Globus pallidus (tissue), 1 donor: ENCODE results near the gene GALNTL6.
A peak's percentile ranks its signal among the peaks of the same experiment; 100 is the strongest.
"Not testable (repeated sequence)": the region's sequence is repeated elsewhere in the genome, so short reads cannot be mapped to it uniquely, and the experiment has no call there.

Experiments used
- DNase-seq: peaks from one replicate; pipeline ENCODE4 v3.0.0-alpha.2; 2015; ENCODE audit warnings: low spot score

The GALNTL6 gene

GRCh38 chr4:173018446-173018845 lies 1205.2 kb downstream of the GALNTL6 start:
- no peak for DNase-seq

DNA sequence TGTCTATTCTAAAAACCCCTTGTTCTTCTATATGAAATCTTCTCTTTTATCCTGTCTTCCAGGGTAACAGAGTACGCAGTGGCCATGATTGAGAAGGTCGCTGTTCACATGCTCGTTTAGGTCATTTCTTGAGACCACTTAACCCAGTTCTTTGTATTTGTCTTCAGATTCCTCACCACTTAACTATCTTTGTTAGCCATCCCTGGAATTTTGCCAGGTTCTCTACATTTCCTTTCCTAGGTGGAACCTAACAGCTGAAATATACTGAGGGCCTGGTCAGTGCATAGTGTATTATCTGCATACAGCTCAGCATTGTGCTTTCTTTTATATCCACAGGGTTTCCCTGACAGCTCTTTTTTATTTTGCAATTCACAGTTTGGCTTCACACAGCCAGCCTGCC lies 1206.5 kb downstream of the GALNTL6 start:
- no peak for DNase-seq

- not testable (repeated sequence) for DNase-seq
These were observed 1208.8 kb downstream of the GALNTL6 start for GRCh38 chr4:173021746-173022573.

DNA sequence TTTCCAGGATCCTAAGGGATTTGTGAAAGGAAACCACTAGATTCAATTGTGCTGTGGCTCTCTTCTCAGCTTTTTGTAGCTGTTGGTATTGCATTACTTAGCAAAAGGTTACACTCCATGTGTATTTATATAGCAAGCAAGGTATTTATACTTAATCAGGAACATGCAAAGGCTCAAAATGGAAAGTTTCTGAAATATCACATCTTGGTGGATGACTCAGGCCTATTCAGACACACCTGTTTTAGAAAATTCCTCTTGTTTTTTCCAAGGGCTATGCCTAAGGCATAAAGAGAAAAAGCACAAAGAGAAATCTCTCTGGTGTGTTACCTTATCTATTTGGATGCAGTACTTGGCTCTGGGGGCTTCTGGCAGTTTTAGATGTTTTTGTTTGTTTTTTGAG lies 1211.0 kb downstream of the GALNTL6 start:
- no peak for DNase-seq

DNA sequence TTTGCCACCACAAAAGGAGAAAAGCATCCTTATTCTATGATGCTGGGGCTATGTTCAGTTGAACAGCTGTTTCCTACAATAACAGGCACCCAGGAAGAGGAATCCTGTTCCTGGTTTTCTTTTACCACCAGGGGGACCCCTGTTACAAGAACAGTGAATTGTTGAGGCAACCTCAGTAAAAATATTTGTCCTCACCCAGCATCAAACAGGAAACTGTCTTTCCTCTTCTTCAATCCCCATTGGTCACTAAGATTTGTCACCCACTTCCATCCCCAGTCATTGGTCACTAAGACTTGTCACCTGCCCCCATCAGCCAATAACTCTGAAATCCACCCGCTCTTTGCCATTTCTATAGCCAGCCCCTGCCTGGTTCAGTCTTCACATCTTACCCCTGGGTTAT lies 1211.9 kb downstream of the GALNTL6 start:
- peak; percentile 73 for DNase-seq

DNA sequence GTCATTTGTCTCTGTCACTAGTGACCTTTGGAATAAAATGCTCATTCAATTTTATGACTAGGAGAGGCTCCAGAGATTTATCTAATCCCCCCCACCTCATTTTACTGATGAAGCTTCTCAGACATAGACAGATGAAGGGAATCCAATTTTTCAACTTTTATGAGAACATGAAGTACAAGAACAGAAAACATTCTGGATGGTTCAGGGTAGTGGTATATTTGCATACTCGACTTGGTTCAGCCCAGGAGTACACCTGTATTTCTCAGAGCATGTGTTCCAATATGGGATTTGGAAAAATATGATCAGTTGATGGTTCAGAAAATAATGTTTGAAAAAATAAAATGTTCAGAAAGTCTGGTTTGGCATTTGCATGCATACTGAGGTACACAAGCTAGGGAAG lies 1224.0 kb downstream of the GALNTL6 start:
- DNase-seq = no peak

- DNase-seq = no peak
These were observed 1225.1 kb downstream of the GALNTL6 start for GRCh38 chr4:173038192-173038896.

DNA sequence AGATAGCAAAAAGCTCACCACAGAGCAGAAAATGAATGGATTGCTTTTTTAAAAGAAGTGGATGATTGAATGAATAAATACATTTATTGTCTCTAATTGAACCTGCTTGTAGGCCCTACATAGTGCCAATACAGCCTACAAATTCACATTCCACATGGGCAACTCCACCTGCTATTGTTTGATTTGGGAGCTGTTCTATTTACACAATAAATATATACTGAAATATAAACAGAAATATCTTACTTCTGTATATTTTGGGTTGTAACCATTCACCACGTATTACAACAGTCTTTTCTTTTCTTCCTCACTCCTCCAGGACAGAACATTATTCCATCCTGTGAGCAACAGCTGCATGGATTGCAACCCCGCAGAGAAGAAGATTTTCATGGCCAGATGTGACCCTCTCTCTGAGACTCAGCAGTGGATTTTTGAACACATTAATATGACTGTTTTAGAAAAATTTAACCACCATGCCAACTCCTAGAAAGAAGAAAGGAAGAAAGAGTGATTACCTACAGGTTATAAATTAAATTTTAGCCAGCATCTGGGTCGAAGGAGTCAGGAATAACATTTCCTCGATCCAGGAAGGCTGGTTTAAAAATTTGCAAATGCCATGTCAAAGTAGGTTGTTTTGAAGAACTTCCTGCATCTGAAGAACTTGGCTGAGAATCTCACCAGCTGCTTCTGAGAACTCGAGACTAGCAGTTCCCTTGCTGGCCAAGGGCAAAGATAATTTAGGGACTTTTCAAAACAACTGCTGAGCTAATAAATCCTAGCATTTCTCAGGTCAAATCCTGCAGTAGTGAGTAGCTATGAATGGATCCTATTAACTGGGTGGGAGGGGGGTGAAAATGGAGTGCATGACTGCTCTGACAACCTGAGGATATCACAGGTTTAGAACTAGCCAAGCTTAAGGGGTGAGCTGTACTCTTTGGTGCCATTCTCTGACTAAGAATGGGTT lies 1226.7 kb downstream of the GALNTL6 start:
- peak; percentile 16 for DNase-seq

GRCh38 chr4:173041482-173041881 lies 1228.3 kb downstream of the GALNTL6 start:
- DNase-seq = no peak

- DNase-seq = not testable (repeated sequence)
These were observed 1228.9 kb downstream of the GALNTL6 start for GRCh38 chr4:173042139-173042538.

DNA sequence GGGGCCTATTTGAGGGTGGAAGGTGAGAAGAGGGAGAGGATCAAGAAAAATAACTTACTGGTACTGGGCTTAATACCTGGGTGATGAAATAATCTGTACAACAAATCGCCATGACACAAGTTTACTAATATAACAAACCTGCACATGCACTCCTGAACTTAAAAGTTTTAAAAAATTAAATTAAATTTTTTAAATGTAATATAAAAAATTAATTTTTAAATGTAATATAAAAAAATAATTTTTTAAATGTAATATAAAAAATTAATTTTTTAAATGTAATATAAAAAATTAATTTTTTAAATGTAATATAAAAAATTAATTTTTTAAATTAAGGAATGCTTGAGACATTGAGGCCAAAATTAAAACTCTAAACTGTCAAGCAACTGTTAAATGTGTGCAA lies 1231.1 kb downstream of the GALNTL6 start:
- no peak for DNase-seq

GRCh38 chr4:173045571-173045970 lies 1232.4 kb downstream of the GALNTL6 start:
- no peak for DNase-seq

GRCh38 chr4:173046144-173046543 lies 1232.9 kb downstream of the GALNTL6 start:
- DNase-seq = no peak

GRCh38 chr4:173046818-173047217 lies 1233.6 kb downstream of the GALNTL6 start:
- DNase-seq = no peak

DNA sequence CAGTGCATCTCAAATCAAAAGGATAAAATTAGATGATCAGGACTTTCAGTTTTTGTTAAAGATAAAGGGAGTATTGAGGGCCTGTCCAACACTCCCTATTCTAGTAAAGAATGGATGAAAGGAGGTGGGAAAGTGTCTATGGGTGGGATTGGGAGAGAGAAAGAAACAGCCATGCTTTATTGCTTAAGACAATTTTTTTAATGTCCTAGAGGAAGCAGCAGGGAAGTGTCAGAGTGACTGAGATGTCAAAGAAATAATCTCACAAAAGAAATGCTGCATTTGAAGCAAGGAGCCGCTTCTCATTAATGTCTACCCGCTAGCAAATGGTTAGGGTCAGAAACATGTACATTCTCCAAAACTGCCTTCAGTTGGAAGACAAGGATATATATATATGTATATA lies 1238.0 kb downstream of the GALNTL6 start:
- DNase-seq = no peak

- DNase-seq = no peak
These were observed 1238.5 kb downstream of the GALNTL6 start for GRCh38 chr4:173051716-173052115.

- no peak for DNase-seq
These were observed 1239.2 kb downstream of the GALNTL6 start for GRCh38 chr4:173052439-173052838.

DNA sequence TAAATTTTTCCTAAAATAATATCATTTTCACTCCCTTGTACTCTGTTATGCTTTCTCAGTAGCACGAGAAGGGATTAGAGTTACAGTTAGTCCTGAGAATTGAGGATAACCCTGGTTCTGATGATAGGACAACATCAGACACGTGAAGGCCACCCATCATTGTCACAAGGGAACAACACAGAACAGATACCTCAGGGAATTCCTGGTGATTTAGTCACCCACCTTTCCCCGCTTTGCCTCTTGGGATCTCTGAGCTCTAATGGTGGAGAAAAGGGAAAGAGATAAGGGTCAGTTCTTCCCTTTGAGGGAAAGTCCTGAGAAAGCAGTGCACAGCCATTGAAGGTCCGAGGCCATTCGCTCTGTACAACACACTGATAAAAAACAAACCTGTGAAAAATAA lies 1243.1 kb downstream of the GALNTL6 start:
- DNase-seq = no peak

- no peak for DNase-seq
These were observed 1243.5 kb downstream of the GALNTL6 start for GRCh38 chr4:173056710-173057109.

- DNase-seq = no peak
These were observed 1244.2 kb downstream of the GALNTL6 start for GRCh38 chr4:173057442-173057841.

DNA sequence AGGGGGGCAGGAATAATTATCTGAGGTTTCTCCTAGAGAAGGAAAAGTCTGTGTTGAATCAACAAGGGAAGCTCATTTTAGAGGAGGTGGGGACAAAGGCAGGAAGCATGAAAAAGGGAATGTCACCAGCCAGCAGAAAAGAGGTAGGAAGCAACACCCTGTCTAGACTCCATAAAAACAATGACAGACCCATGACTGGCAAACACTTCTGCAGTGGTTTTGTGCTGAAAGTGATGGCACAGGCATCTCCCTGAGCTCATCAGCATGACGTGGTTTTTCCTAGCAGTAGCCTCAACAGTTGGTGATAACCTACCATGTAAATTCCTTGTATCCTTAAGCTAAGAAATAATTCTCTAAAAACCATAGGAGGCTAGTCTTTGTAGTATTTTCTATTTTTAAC lies 1244.7 kb downstream of the GALNTL6 start:
- DNase-seq = no peak

DNA sequence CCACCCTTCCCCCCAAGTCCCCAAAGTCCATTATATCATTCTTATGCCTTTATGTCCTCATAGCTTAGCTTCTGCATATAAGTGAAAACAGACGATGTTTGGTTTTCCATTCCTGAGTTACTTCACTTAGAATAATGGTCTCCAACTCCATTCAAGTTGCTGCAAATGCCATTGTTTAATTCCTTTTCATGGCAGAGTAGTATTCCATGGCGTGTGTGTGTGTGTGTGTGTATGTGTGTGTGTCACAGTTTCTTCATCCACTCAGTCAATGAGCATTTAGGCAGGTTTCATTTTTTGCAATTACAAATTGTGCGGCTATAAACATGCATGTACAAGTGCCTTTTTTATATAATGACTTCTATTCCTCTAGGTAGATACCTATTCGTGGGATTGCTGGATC lies 1248.0 kb downstream of the GALNTL6 start:
- no peak for DNase-seq
